Pancreas (tissue), 10 donors: ENCODE results near the gene HIVEP1. TPM values are rescaled to one million over a fixed set of nuclear protein-coding genes. Genes with fewer than 3 reads are reported as not detected.
"Not testable (repeated sequence)": the region's sequence is repeated elsewhere in the genome, so short reads cannot be mapped to it uniquely, and the experiment has no call there.

ENCODE experiments used
- ATAC-seq, 4 donors: fragments of 200-7000 bp; cut with Tn5 transposase; one replicate each; pipeline versions ENCODE4 v1.8.0 to v1.9.1; 2020; ENCODE audit warnings: mild to moderate bottlenecking in 4 of 4, moderate library complexity in 4 of 4
- DNase-seq, 6 donors: peaks; one replicate each; pipeline ENCODE4 v3.0.0-alpha.2; 2020
- FAIRE-seq: peaks from 2 replicates; lab custom pipeline; 2012; peaks lifted over from hg19 to GRCh38; lab: Jason Lieb, UNC
- H3K27ac ChIP-seq, 4 donors: fragments of 200-600 bp; sonication (generic); 1 replicate in 3 of 4; 2 replicates in 1 of 4; pipeline versions ENCODE4 v1.5.0 to v1.8.0; 2020
- H3K27me3 ChIP-seq, 4 donors: fragments of 200-600 bp; one replicate each; pipeline ENCODE4 v1.8.0; 2021
- H3K36me3 ChIP-seq, 3 donors: fragments of 200-600 bp; sonication (generic) in 1 of 3; one replicate each; pipeline versions ENCODE4 v1.5.0 to v1.8.0; 2020 to 2021
- H3K4me1 ChIP-seq, 3 donors: fragments of 200-600 bp; one replicate each; pipeline ENCODE4 v1.8.0; 2021
- H3K4me3 ChIP-seq, 4 donors: fragments of 200-600 bp; sonication (generic) in 2 of 4; one replicate each; pipeline versions ENCODE4 v1.5.0 to v1.8.0; 2020 to 2021
- H3K9me3 ChIP-seq, 4 donors: fragments of 200-600 bp; one replicate each; pipeline ENCODE4 v1.8.0; 2021
- CTCF ChIP-seq, 4 donors: fragments of 200-600 bp; sonication (generic) in 3 of 4; IDR thresholded peaks; one replicate each; pipeline versions ENCODE4 v1.5.0 to v1.8.0; 2021; ENCODE audit warnings: antibody characterized with exemption in 4 of 4
- WGBS, 2 donors: extraction: QIAGEN DNeasy Blood & Tissue Kit; methylation state at CpG; one replicate each; pipeline ENCODE4 v1.1.7; 2013; 5-methylcytosine and 5-hydroxymethylcytosine counted together
- intact Hi-C, 3 donors: fragments of 100-400 bp; cut with DNase I; formaldehyde crosslinking; loops; one replicate each; pipeline versions ENCODE4 v1.11.1 to v1.14.2; 2022
- polyA plus RNA-seq, 2 donors: library from polyadenylated mRNA; stranded (reverse); fragments of 200-250 nt; gene quantifications; one replicate each; pipeline ENCODE4 v1.2.3, GENCODE V29; 2013
- total RNA-seq, 6 donors: library from RNA; stranded (reverse); fragmentation: NEBNext Ultra II Directional in 4 of 6; extraction: Animal tissue kit (Norgen Biotek cat#: 25700) in 4 of 6; gene quantifications; one replicate each; pipeline versions ENCODE4 v1.2.1 to v1.2.4, GENCODE V29; 2021 to 2023
- donor health status: healthy with polysubstance abuse.
- donor health status: DM: no; HTN: no; CAD: no; lungs with moderate emphysema.
- donor health status: DM: no; HTN: no; CAD: no.
- donor health status: control.
- donor health status: control.
- donor health status: Bipolar disorder and iron deficiency.
- donor health status: DM: yes; HTN: yes; CAD: no.
- donor health status: DM: no; HTN: no; CAD: no.
- donor health status: DM: no; HTN: no; CAD: no.
- donor health status: DM: yes; HTN: yes; CAD: no.

HIVEP1 gene
- total and polyA plus RNA-seq, 8 donors, result 3.8 to 17.7 (median 9.2) TPM

- WGBS, 2 donors, result 92 to 95% methylated on average over 2 of the region's 2 CpGs
- FAIRE-seq (no peak), ATAC-seq (no peak), DNase-seq (no peak)
- Histone ChIP-seq H3K36me3 (no peaks in the 10 kb centered on the region), H3K4me3 (no peak overlapping the region), H3K9me3 (no peaks in the 10 kb centered on the region), H3K4me1 (no peaks in the 10 kb centered on the region), H3K27ac (no peak overlapping the region), H3K27me3 (no peaks in the 10 kb centered on the region)
- intact Hi-C loops, result no loop called here
- TF ChIP-seq CTCF (IDR thresholded peaks at IDR 0.05), result no peak
Observed at GRCh38 chr6:12105271-12105670, 93.2 kb downstream of the HIVEP1 start.

GRCh38 chr6:12108376-12108775, 96.3 kb downstream of the HIVEP1 start:
- H3K27ac ChIP-seq, H3K9me3 ChIP-seq, H3K4me1 ChIP-seq, FAIRE-seq, H3K4me3 ChIP-seq, intact Hi-C loops, H3K27me3 ChIP-seq, ATAC-seq, H3K36me3 ChIP-seq, DNase-seq: not testable (repeated sequence)
- 94 to 95% methylated on average over 14 to 29 of the region's 33 CpGs for WGBS, 2 donors

GRCh38 chr6:12110523-12111362, 98.6 kb downstream of the HIVEP1 start:
- Histone ChIP-seq H3K27ac (no peak overlapping the region), H3K36me3 (no peaks in the 10 kb centered on the region), H3K9me3 (no peaks in the 10 kb centered on the region), H3K4me3 (no peak overlapping the region), H3K4me1 (no peaks in the 10 kb centered on the region), H3K27me3 (no peaks in the 10 kb centered on the region)
- no peak for DNase-seq
- no peak for FAIRE-seq
- TF ChIP-seq CTCF (IDR thresholded peaks at IDR 0.05), result no peak
- 92 to 98% methylated on average over 5 of the region's 5 CpGs for whole genome bisulfite sequencing, 2 donors
- ATAC-seq, result no peak
- intact Hi-C loops, result no loop called here

- FAIRE-seq (no peak), ATAC-seq (no peak), DNase-seq (no peak)
- Histone ChIP-seq H3K27me3 (no peaks in the 10 kb centered on the region), H3K36me3 (no peaks in the 10 kb centered on the region), H3K27ac (no peak overlapping the region), H3K4me1 (no peaks in the 10 kb centered on the region), H3K4me3 (no peak overlapping the region), H3K9me3 (no peaks in the 10 kb centered on the region)
- 96 to 97% methylated on average over 2 of the region's 2 CpGs for WGBS, 2 donors
- intact Hi-C loops, result no loop called here
- TF ChIP-seq CTCF (IDR thresholded peaks at IDR 0.05), result no peak
Observed at GRCh38 chr6:12111363-12111670, 99.2 kb downstream of the HIVEP1 start.

- Histone ChIP-seq H3K36me3 (no peaks in the 10 kb centered on the region), H3K4me3 (no peak overlapping the region), H3K4me1 (no peaks in the 10 kb centered on the region), H3K27me3 (no peaks in the 10 kb centered on the region), H3K9me3 (peaks cover 0 to 3% (median 0%) of the 10 kb centered on the region in 4 donors), H3K27ac (no peak overlapping the region)
- ATAC-seq (no peak), DNase-seq (no peak), FAIRE-seq (no peak)
- no peak for TF ChIP-seq CTCF (IDR thresholded peaks at IDR 0.05)
- intact Hi-C loops, result no loop called here
- 96 to 99% methylated on average over 9 of the region's 9 CpGs for WGBS, 2 donors
Observed at GRCh38 chr6:12112540-12113189, 100.6 kb downstream of the HIVEP1 start.
